T-helper 2 cell treated with Interferon-gamma antibody and Interleukin-4, amounts not matched to agents 5 μg/mL and 100 μg/mL, for 36 hours (primary cell): Measurements from ENCODE around the gene RPS6KA3.
"Not testable (repeated sequence)": the region's sequence is repeated elsewhere in the genome, so short reads cannot be mapped to it uniquely, and the experiment has no call there.

Source experiments
- DNase-seq: peaks from one replicate; pipeline ENCODE4 v3.0.0; 2021; ENCODE audit warnings: low spot score
- H3K27ac Mint-ChIP-seq: one replicate; pipeline ENCODE4 v1.8.0; 2021; ENCODE audit warnings: mild to moderate bottlenecking, mixed read lengths
- H3K27me3 Mint-ChIP-seq: one replicate; pipeline ENCODE4 v1.8.0; 2021; ENCODE audit warnings: low read depth, mixed read lengths
- H3K36me3 Mint-ChIP-seq: one replicate; pipeline ENCODE4 v1.8.0; 2021; ENCODE audit warnings: low read depth, mixed read lengths
- H3K4me1 Mint-ChIP-seq: one replicate; pipeline ENCODE4 v1.8.0; 2021; ENCODE audit warnings: low read depth, mixed read lengths
- H3K4me3 Mint-ChIP-seq: one replicate; pipeline ENCODE4 v1.8.0; 2022; ENCODE audit warnings: mild to moderate bottlenecking, moderate library complexity, mixed read lengths
- H3K9me3 Mint-ChIP-seq: one replicate; pipeline ENCODE4 v1.8.0; 2021; ENCODE audit warnings: mixed read lengths

RPS6KA3 gene

DNA sequence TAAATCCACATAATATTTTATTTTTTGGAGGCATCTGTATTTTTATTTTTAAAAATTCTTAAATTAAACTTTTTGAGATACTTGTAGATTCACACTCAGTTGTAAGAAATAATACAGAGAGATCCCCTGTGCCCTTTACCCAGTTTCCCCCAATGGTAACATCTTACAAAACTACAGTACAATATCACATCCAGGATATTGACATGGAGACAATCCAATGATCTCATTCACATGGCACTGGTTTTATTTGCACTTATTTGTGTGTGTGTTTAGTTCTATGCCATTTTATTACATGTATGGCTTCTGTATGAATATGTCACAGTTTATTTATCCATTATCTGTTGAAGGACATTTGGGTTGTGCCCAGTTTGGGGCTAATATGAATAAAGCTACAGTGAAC is 89.6 kb downstream of the RPS6KA3 start:
- Mint-ChIP-seq H3K9me3 (no peaks in the 10 kb centered on the region), H3K27me3 (no peaks in the 10 kb centered on the region), H3K36me3 (peaks cover 18% of the 10 kb centered on the region), H3K27ac (no peak overlapping the region), H3K4me1 (peaks cover 7% of the 10 kb centered on the region), H3K4me3 (no peak overlapping the region)
- no peak for DNase-seq

DNA sequence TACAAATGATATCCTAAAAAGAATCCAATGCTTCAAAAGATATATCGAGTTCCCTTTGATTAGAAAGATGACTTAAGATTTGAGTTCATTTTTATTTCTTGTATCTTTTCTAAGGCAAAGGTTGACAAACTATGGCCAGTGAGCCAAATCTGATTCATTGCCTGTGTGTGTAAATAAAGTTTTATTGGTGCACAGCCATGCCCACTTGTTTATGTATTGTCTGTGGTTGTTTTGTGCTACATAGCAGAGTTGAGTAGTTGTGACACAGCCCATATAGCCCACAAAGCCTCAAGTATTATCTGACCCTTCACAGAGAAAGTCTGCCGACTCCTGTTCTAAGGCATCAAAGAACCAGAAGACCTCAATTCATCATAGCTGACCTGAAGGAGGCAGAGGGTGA is 92.9 kb downstream of the RPS6KA3 start:
- no peak overlapping the region for H3K4me3 Mint-ChIP-seq
- no peak for DNase-seq
- H3K27me3 Mint-ChIP-seq = no peaks in the 10 kb centered on the region
- H3K36me3 Mint-ChIP-seq = peaks cover 12% of the 10 kb centered on the region
- H3K9me3 Mint-ChIP-seq = no peaks in the 10 kb centered on the region
- no peak overlapping the region for H3K27ac Mint-ChIP-seq
- no peaks in the 10 kb centered on the region for H3K4me1 Mint-ChIP-seq

DNA sequence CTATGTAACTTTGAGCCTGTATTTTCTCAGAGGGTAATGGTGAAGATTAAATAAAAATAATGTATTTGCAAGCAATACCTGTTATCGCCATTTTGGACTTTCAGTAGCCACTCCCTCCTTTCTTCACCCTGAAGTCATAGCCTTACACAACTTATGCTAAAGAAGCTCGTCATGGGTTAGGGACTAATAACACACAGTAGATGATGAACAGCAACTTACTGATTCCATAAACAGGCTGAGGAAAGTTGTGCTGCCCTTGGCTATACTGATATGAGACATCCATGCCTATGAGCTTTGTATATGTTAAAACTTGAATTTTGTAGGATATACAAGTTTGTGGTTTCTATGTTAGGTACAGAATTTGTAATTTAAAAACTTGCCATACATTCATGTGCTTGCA is 93.4 kb downstream of the RPS6KA3 start:
- H3K4me1 Mint-ChIP-seq = no peaks in the 10 kb centered on the region
- H3K27me3 Mint-ChIP-seq = no peaks in the 10 kb centered on the region
- no peak for DNase-seq
- H3K27ac Mint-ChIP-seq = no peak overlapping the region
- peaks cover 12% of the 10 kb centered on the region for H3K36me3 Mint-ChIP-seq
- no peaks in the 10 kb centered on the region for H3K9me3 Mint-ChIP-seq
- H3K4me3 Mint-ChIP-seq = no peak overlapping the region

DNA sequence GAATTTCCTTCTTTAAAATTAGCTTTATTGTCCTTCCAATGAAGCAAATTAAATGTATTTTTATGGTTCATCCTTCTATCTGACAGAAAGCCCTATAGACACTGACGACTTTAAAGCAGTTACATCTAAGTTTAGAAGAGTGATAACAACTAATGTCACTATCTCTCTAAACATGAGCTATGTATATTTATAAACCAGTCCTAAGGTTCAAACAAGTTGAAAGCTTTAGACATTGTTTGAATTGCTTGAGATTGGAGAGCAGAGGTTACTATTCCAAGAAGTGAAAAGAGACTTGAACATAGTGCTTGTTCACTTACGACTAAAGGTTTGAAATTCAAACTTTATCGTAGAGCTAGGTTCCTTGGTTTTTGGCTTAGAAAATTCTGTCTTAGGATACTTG is 94.8 kb downstream of the RPS6KA3 start:
- no peak overlapping the region for H3K27ac Mint-ChIP-seq
- peaks cover 16% of the 10 kb centered on the region for H3K36me3 Mint-ChIP-seq

DNA sequence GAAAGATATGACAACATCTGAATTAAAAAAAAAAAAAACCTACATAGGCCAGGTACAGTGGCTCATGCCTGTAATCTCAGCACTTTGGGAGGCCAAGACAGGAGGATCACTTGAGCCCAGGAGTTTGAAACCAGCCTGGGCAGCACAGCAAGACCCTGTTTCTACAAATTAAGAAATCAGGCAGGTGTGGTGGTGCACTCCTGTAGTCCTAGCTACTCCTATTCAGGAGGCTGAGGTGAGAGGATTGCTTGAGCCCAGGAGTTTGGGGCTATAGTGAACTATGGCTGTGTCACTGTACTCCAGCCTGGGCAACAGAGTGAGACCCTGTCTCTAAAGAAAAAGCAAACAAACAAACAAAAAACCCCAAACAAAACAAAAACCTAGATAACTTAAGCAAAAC is 104.2 kb downstream of the RPS6KA3 start:
- not testable (repeated sequence) for H3K27me3 Mint-ChIP-seq, H3K27ac Mint-ChIP-seq, DNase-seq, H3K4me1 Mint-ChIP-seq, H3K4me3 Mint-ChIP-seq, H3K9me3 Mint-ChIP-seq
- peaks cover 41% of the 10 kb centered on the region for H3K36me3 Mint-ChIP-seq

More for the DNA sequence above, 94.8 kb downstream of the RPS6KA3 start:
- no peaks in the 10 kb centered on the region for H3K4me1 Mint-ChIP-seq
- H3K9me3 Mint-ChIP-seq = no peaks in the 10 kb centered on the region
- no peak overlapping the region for H3K4me3 Mint-ChIP-seq
- no peak for DNase-seq
- no peaks in the 10 kb centered on the region for H3K27me3 Mint-ChIP-seq

DNA sequence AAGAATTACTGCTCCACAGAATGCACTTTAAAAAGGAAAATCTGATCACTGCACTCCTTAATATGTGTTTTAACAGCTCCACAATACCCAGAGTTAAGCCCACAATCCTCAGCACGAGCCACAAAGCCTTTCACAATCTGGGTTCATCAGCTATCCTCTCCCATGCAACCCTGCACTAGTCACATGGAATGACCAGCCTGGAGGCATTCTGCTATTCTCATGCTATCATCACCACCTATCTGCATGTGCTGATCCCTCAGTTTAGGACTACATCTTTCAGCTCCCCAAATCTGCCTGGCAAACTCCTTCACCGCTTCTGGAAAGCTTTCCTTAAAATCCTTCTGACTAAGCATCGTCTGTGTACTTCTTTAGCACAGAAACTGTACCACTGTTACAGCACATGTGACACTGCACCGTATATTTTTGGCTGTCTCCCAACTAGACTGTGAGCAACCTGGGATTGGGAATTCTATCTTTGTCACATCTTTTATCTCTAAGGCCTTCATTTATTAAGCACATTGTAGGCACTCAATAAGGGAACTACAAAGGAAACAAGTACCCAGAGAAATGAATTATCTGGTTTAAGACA is 106.8 kb downstream of the RPS6KA3 start:
- Mint-ChIP-seq H3K36me3 (peaks cover 38% of the 10 kb centered on the region), H3K4me3 (no peak overlapping the region), H3K27ac (no peak overlapping the region), H3K9me3 (no peaks in the 10 kb centered on the region), H3K27me3 (no peaks in the 10 kb centered on the region), H3K4me1 (no peaks in the 10 kb centered on the region)
- DNase-seq = no peak

DNA sequence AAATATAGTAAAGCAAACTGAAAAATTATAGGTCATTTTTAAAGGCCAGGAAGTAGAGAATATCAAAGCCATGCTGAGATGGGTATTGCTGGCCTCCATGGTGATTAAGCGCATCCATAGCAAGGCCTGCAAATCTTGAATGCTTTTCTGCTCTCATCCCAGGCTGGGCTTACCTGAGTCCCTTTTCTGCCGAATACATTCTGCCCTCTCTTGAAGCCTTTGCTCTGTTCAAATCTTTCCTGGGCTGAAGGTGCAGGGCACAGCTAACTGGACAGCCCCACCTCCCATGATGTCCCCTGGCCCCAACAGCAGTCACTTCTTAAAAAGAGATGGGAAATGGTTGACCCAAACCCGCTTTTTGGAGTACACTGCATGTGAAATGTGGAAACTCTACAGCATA is 115.0 kb downstream of the RPS6KA3 start:
- Mint-ChIP-seq H3K9me3 (no peaks in the 10 kb centered on the region), H3K4me3 (no peak overlapping the region), H3K27ac (no peak overlapping the region), H3K4me1 (peaks cover 2% of the 10 kb centered on the region), H3K27me3 (no peaks in the 10 kb centered on the region), H3K36me3 (peaks cover 29% of the 10 kb centered on the region)
- no peak for DNase-seq

DNA sequence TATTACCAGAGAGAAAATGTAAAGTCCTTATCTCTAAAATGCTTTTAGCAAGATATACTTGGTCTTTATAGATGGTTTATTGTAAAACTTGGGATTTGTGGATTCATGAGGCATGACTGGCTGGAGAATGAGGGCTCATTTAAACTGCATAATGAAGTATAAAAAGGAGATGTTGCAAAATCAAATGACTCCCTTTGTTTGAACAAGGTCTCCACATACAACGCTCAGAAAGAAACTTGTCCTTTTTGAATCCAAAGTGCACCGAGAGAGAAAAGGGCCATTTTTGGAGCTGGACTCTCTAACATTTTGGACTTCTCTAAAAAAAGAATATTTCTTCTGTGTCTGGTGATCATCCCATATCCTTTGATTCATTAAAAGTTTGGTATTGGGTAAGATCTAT is 117.4 kb downstream of the RPS6KA3 start:
- H3K36me3 Mint-ChIP-seq = peaks cover 21% of the 10 kb centered on the region
- no peak for DNase-seq
- no peak overlapping the region for H3K27ac Mint-ChIP-seq
- no peaks in the 10 kb centered on the region for H3K27me3 Mint-ChIP-seq
- peaks cover 6% of the 10 kb centered on the region for H3K4me1 Mint-ChIP-seq
- H3K4me3 Mint-ChIP-seq = no peak overlapping the region
- no peaks in the 10 kb centered on the region for H3K9me3 Mint-ChIP-seq

DNA sequence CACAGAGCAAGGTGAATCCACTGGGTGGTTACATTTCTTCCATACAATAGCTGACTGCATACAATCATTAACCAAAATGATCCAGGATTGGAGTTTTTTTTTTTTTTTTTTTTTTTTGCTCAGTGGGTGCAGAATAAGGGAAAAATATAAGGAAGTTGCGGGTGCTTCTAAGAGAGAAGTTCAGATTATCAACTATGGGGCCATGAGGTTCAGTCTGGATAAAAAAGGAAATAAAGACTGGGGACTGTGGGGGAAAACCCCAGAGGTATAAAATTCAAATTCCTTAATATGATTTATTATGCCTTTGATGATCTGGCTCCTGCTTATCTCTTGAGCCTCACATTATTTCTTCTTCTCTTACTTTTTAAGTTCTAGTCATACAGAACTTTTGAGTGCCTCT is 119.1 kb downstream of the RPS6KA3 start:
- H3K36me3 Mint-ChIP-seq = peaks cover 14% of the 10 kb centered on the region
- DNase-seq = no peak

DNA sequence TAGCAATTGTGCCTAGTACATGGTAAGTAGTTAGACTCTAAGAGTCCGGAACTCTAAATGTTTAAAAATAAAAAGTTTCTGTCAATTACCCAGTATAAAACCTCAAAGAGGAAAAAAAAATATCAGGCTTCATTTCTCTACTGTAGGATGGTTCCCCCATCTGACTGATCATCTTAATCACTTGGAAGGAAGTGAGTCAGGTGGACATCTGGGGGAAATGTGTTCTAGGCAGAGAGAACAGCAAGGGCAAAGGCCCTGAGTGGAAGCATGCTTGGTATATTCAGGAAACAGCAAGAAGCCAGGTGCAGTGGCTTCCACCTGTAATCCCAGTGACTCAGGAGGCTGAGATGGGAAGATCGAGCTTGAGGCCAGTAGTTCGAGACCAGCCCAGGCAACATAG is 122.2 kb downstream of the RPS6KA3 start:
- H3K27me3 Mint-ChIP-seq = no peaks in the 10 kb centered on the region
- no peaks in the 10 kb centered on the region for H3K9me3 Mint-ChIP-seq
- peaks cover 19% of the 10 kb centered on the region for H3K4me1 Mint-ChIP-seq
- H3K36me3 Mint-ChIP-seq = peaks cover 9% of the 10 kb centered on the region
- no peak for DNase-seq
- H3K27ac Mint-ChIP-seq = no peak overlapping the region
- H3K4me3 Mint-ChIP-seq = no peak overlapping the region

More for the DNA sequence above, 119.1 kb downstream of the RPS6KA3 start:
- no peaks in the 10 kb centered on the region for H3K27me3 Mint-ChIP-seq
- no peak overlapping the region for H3K27ac Mint-ChIP-seq
- H3K4me1 Mint-ChIP-seq = peaks cover 11% of the 10 kb centered on the region
- no peak overlapping the region for H3K4me3 Mint-ChIP-seq
- H3K9me3 Mint-ChIP-seq = no peaks in the 10 kb centered on the region

DNA sequence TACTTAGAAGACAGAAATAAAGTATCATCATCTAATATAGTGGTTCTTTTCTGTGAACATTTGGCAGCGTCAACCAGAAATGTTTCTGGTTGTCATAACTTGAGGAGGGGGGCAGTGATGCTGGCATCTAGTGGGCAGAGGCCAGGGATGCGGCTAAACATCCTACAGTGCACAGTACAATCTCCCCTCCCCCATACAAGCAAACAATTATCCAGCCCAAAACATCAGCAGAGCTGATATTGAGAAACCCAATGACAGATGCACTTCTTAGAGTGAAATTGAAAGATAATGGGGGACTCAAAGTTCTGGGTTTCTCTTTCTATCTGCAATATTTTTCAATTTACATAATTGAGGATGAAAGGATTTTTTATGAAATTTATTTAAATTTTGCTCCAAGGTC is 123.1 kb downstream of the RPS6KA3 start:
- Mint-ChIP-seq H3K36me3 (peaks cover 17% of the 10 kb centered on the region), H3K27ac (no peak overlapping the region), H3K27me3 (no peaks in the 10 kb centered on the region), H3K4me1 (peaks cover 26% of the 10 kb centered on the region), H3K4me3 (no peak overlapping the region), H3K9me3 (no peaks in the 10 kb centered on the region)
- no peak for DNase-seq

DNA sequence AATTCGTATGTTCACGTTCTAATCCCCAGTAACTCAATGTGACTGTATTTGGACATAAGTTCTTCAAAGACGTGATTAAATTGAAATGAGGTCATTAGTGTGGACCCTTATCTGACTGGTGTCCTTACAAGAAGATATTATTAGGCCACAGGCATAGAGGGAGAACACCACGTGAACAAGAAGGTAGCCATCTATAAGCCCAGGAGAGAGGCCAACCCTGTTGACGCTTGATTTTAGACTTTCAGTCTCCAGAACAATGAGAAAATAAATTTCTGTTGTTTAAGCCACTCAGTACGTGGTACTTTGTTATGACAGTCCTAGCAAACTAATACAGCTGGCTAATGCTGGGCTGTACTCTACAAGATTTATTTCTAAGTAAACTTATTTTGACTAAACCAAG is 123.6 kb downstream of the RPS6KA3 start:
- Mint-ChIP-seq H3K4me1 (peaks cover 26% of the 10 kb centered on the region), H3K4me3 (peak overlapping the region; percentile 43), H3K36me3 (peaks cover 19% of the 10 kb centered on the region), H3K9me3 (no peaks in the 10 kb centered on the region), H3K27me3 (no peaks in the 10 kb centered on the region), H3K27ac (peak overlapping the region; percentile 49)
- no peak for DNase-seq

DNA sequence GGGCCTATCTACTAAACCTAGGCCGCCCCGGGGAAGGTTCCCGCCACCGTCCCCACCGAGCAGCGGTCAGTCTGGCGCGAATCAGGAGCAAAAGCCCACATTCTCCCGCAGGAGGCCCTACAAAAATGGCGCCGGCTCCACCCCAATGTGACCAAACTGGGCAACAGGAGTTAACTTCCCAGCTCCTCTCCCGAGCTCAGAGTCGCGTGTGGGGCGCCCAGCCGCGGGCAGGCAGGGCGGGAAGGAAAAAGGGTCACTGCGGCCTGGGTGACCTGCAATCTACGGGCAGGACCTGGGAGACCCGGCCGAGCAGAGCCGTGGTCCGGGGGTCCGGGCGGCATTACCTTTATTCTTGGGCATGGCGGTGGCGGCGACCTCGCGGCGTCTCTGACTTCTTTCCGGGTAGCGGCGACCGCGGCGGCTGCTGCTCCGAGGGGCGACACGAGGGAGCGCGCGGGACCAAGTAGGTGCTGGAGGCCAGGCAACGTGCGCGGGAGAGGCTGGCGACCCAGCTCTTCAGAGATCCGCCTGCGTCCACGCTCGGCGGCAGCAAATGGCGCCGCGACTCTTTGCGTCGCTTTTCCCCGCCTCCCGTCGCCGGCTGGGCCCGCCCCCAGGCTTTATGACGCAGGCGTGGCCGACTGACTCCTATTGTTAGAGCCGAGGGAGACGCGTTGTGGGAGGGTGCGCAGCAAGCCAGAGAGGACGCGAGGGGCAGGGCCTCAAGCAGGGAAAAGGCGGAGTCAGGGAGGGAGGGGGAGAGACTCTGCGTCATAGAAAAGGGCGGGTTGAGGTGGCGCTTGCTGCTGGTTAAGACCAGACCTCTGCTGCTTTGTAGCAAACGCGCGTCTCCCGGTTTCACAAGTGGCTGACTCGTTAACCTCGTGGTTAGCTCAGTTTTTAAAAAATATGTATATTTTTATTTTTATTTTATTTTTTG is 125.2 kb downstream of the RPS6KA3 start, which contains the start of gene EIF1AX:
Gene EIF1AX (minus strand): TSS at position 558 of the 940 bp plus-strand sequence. CDS start 198 bp downstream, at position 360.
- H3K36me3 Mint-ChIP-seq = peaks cover 24% of the 10 kb centered on the region
- H3K4me3 Mint-ChIP-seq = peak within 1 kb of the TSS; percentile 88
- no peaks in the 10 kb centered on the region for H3K9me3 Mint-ChIP-seq
- H3K27ac Mint-ChIP-seq = peak within 1 kb of the TSS; percentile 89
- H3K27me3 Mint-ChIP-seq = no peaks in the 10 kb centered on the region
- H3K4me1 Mint-ChIP-seq = peaks cover 25% of the 10 kb centered on the region
- peak; percentile 92 for DNase-seq

DNA sequence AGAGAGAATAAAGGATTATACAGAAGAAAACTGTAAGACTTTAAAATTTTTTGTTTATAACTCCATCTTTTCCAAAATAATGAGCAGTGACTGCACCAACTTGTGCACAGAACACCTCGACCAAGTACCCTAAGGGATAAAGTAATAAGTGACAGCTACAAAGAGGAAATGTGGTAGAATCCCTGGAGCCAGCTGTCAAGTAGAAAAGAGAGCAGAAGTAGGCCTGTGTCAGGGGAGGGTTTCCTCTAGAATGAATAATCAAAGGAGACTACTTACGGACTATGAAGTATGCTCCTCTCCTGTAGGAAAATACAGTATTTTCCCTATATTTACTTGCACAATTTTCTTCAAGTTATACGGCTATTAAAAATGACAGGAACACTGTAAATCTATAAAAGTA is 126.3 kb downstream of the RPS6KA3 start:
- Mint-ChIP-seq H3K4me3 (peak overlapping the region; percentile 88), H3K36me3 (peaks cover 34% of the 10 kb centered on the region), H3K9me3 (no peaks in the 10 kb centered on the region), H3K27ac (peak overlapping the region; percentile 62), H3K4me1 (peaks cover 25% of the 10 kb centered on the region), H3K27me3 (no peaks in the 10 kb centered on the region)
- DNase-seq = no peak
